ENCODE measurements around the gene C1R.

GRCh38 chr12:7128681-7129286 is 36.5 kb upstream of the C1R start, which contains the start of gene RBP5:
- no peak for TF ChIP-seq CTCF (IDR thresholded peaks at IDR 0.05)
- TF ChIP-seq POLR2A (IDR thresholded peaks at IDR 0.05): no peak
- TF ChIP-seq POLR2AphosphoS5 (IDR thresholded peaks at IDR 0.05): no peak

All from upper lobe of left lung (tissue), 4 donors.